GM21515 (cell line): ENCODE measurements around the gene HIP1.
"Not testable (repeated sequence)": the region's sequence is repeated elsewhere in the genome, so short reads cannot be mapped to it uniquely, and the experiment has no call there.

ENCODE experiments used
- ATAC-seq: cut with Tn5 transposase; IDR thresholded peaks from one replicate; pipeline ENCODE4 v1.9.1; 2021; ENCODE audit not compliant: unreplicated experiment

The HIP1 gene

DNA sequence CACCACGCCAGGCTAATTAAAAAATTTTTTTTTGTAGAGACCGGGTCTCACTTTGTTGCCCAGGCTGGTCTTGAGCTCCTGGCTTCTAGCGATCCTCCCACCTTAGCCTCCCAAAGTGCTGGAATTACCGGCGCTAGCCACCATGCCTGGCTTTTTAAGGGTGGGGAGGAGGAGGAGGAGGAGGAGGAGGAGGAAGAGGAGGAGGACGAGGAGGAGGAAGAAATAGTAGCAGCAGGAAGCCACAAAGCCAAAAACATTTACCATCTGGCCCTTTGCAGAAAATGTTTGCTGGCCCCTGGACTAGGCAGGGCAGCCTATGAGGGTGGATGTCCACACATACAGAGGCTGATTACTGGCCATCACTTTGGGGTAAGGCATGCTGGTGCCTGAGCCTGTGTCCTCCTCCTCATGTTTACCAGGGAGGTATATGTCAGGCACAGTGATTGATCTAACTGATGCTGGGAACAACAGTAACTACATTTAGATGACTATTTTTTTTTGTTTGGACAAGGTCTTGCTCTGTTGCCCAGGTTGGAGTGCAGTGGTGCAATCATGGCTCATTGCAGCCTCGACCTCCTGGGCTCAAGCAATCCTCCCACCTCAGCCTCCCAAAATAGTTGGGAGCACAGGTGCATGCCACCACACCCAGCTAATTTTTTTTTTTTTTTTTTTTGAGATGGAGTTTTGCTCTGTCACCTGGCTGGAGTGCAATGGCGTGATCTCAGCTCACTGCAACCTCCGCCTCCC is 122.1 kb downstream of the HIP1 start:
- no peak for ATAC-seq

- no peak for ATAC-seq
These were observed 124.3 kb downstream of the HIP1 start for GRCh38 chr7:75614401-75614800.

GRCh38 chr7:75613351-75613750 is 125.4 kb downstream of the HIP1 start:
- ATAC-seq: no peak

DNA sequence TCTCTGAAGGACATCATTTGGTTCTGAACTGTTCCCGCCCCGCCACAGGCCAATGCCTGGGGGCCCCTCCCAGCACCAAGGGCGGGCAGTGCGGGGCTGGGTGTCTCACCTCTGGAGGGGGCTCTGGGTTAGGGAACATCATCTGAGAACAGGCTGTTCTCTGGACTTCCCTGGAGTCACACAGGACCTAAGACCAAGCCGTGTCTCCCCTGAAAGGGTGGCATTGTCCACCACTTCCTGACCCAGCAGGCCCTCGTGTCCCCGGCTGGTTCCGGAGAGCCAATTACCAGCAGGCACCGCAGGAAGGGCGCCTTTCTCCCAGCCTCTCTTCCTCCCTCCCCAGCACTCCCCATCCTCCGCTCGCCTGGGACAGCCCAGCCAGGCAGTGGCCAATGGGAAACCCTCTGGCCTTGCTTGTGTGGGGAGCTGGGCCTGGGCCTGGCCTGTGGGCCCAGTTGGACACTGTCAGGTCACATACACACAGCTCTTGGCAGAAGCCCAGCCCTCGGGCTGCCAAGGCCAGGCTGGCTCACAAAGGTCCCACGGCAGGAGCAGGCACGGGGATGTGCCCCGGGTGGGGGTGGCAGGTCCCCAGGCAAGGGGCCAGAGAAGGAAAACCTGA is 127.1 kb downstream of the HIP1 start:
- ATAC-seq: no peak

GRCh38 chr7:75609416-75609815 is 129.3 kb downstream of the HIP1 start:
- ATAC-seq: not testable (repeated sequence)

DNA sequence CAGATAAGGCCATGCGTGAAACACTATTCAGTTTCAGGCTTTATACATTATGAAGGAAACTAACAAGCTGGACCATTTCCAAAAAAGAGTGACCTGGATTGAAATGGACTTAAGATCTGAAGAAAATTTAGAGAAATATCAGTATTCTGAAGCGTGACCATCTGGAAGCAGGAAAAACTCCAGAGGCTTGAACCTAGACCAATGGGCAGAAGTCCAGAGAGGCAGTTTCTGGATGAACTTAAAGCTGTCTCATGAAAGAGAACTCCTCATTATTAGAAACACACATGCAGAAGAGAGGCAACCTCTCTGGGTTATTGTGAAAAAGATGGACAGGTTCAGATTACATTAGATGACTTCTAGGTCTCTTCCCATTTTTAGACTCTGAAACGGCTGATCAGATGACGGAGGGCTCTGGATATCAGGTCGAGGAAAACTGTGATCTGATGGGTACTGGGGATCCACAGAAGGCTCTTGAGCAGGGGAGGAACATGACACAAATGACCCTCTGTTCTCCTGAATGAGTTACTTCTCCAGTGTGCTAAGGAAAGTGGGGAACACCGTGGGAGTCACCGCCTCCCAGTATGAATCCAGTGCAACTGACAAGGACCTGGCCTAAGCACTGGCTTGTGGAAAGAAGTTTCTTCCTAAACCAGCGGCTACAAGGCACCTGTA is 130.2 kb downstream of the HIP1 start:
- no peak for ATAC-seq

DNA sequence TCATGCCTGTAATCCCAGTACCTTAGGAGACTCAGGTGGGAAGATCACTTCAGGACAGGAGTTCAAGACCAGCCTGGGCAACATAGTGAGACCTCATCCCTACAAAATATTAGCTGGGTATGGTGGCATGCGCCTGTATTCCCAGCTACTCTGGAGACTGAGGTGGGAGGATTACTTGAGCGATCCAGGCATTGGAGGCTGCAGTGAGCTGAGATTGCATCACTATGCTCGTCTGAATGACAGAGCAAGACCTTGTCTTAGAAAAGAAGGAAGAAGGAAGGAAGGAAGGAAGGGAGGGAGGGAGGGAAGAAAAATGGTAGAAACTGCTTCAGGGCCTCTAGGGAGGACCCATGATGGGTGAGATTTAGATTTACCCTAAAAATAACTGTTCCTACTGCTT is 134.3 kb downstream of the HIP1 start:
- no peak for ATAC-seq

GRCh38 chr7:75602831-75603230 is 135.9 kb downstream of the HIP1 start:
- ATAC-seq: not testable (repeated sequence)

DNA sequence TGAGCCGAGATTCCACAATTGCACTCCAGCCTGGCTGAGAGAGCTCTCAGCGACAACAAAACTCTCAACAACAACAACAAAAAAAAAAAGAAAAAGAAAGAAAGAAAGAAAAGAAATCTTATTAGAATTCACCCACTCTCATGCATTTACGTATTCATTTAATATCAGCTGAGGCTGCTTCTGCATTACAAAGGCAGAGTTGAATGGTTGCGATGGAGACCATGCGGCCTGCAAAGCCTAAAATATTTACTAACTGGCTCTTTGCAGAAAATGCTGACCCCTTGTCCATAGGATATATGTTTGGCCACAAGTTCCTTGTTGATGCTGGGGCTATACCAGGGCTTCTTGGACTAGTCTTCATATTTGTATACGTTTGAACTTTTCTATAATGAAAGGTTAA is 137.2 kb downstream of the HIP1 start:
- no peak for ATAC-seq

DNA sequence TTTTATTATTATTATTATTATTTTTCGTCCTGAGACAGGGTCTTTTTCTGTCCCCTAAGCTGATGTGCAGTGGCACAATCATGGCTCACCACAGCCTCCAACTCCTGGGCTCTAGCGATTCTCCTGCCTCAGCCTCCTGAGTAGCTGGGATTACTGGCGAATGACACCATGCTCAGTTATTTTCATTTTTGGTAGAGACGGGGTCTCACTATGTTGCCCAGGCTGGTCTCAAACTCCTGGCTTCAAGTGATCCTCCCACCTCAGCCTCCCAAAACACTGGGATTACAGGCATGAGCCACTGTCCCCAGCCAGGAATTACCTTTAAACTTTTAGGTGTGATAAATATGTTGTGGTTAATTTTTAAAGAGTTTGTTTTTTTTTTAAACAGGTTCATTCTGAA is 138.0 kb downstream of the HIP1 start:
- ATAC-seq: not testable (repeated sequence)

DNA sequence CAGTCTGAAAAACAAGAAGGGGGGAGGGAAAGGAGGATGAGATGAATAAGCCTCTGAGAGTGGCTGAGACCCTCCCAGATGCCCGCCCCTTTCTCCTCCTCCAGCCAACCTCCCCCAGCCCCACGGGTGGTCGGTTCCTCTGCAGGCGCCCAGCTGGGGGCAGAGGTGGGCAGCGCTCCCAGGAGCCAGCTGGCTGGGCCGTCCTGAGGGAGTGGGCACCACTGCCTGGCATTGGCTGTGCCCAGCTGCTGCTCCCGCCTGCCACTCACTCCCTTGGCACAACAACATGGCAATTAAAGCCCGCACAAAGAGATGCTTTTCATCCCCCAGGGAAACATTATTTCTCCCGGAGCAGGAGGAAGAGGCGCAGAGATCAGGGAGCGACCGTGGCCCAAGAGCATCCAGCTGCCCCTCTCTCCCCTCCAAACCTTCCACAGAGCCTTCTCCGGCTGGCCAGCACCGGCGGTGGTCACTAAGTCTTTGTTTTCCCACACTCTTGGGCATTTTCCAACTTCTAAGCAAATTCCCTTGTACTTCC is 139.4 kb downstream of the HIP1 start:
- ATAC-seq: no peak

DNA sequence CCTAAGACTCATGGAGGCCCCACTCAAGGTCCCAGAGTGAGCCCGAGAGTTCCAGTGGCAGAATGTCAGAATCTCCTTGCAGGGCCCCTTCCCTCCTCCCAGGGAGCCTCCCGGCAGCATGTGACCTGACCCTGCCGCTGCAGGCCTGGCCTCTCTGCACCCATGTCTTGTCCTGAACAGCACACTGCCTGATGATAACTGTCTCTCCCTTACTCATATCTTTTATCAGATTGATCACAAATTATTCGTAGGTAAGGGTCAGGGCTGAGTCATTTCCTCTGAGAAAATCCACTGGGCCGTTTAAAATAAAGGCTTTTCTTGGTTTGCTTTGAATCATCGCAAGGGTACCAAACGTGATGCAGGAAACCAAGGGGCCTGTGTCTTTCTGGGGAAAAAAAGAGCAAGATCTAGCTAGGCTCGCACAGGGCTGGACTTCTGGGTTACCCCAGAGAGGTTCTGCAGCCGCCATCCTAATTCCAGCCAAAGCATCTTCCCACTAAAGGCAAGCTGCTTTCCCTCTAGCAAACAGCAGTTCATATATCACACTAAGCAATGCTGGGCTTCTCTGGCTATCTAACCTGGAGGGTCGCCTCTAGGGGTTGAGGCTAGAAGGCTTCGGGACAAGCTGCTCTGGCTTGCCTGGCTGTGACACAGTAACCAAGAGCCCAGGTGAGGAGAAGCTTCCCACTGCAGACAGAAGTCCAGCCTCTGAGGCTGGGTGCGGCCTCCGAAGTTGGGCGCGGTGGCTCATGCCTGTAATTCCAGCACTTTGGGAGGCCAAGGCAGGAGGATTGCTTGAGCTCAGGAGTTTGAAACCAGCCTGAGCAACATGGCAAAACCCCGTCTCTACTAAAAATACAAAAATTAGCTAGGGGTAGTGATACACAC is 141.8 kb downstream of the HIP1 start:
- no peak for ATAC-seq

DNA sequence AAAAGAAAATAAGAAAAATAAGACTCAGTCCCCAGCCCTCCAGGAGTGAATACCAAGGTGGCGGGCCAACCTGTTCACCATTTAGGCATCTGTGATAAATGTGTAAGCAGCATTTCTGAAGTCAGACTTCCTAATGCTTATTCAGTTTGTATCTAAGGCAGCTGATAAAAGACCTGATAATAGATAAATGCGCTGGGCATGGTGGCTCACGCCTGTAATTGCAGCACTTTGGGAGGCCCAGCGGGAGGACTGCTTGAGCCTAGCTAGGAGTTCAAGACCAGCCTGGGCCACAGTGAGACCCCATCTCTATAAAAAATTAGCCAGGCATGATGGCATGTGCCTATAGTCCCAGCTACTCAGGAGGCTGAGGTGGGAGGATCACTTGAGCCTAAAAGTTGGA is 143.0 kb downstream of the HIP1 start:
- ATAC-seq: no peak

GRCh38 chr7:75593500-75594184 is 145.1 kb downstream of the HIP1 start:
- ATAC-seq: not testable (repeated sequence)

- ATAC-seq: no peak
These were observed 147.1 kb downstream of the HIP1 start for GRCh38 chr7:75591467-75592255.

- no peak for ATAC-seq
These were observed 148.3 kb downstream of the HIP1 start for GRCh38 chr7:75590373-75591005.

GRCh38 chr7:75584354-75584753 is 154.4 kb downstream of the HIP1 start:
- no peak for ATAC-seq

- no peak for ATAC-seq
These were observed 155.5 kb downstream of the HIP1 start for GRCh38 chr7:75583255-75583654.

DNA sequence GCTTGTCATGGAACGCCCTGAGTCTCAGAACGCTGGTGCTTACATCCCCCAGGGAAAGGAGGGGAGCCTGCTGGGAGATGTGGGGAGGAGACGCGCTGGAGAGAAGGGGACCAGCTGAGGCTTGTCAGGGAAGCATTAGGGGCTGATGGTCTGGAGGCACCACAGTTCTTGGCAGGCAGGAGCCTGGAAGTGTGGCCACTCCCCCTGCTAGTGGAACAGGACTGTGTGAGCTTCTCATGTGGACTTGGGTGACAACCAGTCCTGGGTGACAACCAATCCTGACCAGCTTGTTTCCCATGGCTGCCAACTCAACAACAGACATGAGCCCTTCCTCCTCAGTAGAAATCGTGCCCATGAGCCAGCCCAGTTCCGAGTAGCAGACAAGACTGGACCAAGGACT is 158.8 kb downstream of the HIP1 start:
- no peak for ATAC-seq
